Measurements from ENCODE around the gene SRBD1. TPM values are rescaled to one million over a fixed set of nuclear protein-coding genes. Genes with fewer than 3 reads are reported as not detected.

SRBD1 gene
- polyA plus RNA-seq, 1 experiment: 2.7 TPM

GRCh38 chr2:45496869-45497268 is 114.2 kb downstream of the SRBD1 start:
- TF ChIP-seq CTCF (IDR thresholded peaks at IDR 0.05; ENCODE audit: insufficient read depth, low read depth, low read length): no peak
- POLR2A ChIA-PET: no interaction called here
- H3K27me3 ChIP-seq (ENCODE audit: control insufficient read depth, insufficient read depth, low read length): no peaks in the 10 kb centered on the region
- H3K4me3 ChIP-seq (ENCODE audit: low read depth, low read length): no peak overlapping the region
- CTCF ChIA-PET: interaction anchor here (1.8 to 7.1 kb wide), 2 partner anchors 483 to 514 kb away, joined by 4 to 182 read pairs; no protein-coding TSS in a partner anchor
- DNase-seq (ENCODE audit: low read depth): no peak
- H3K36me3 ChIP-seq (ENCODE audit: control insufficient read depth, insufficient read depth, low read length): no peaks in the 10 kb centered on the region

DNA sequence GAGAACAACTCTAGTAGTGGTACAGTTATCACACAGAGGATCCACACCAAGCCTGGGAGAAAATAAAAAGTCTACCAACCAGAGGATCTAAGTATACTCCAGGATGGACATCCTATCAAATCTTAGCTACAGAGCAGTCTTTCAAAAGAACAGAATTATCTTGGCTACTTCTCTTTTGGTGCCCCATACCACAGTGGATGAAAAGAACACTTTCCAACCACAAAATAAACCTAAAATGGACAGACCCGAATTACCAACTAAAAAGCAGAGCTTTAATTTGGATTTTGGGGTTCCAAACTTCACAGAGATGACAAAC is 116.1 kb downstream of the SRBD1 start:
- no peaks in the 10 kb centered on the region for H3K27me3 ChIP-seq (ENCODE audit: control insufficient read depth, insufficient read depth, low read length)
- H3K36me3 ChIP-seq (ENCODE audit: control insufficient read depth, insufficient read depth, low read length): no peaks in the 10 kb centered on the region
- ChIA-PET POLR2A (no interaction called here), CTCF (interaction anchor here (0.6 to 7.1 kb wide), 26 partner anchors 8 to 1015 kb away, joined by 3 to 182 read pairs (median 4); no protein-coding TSS in a partner anchor)
- no peak for DNase-seq (ENCODE audit: low read depth)
- TF ChIP-seq CTCF (IDR thresholded peaks at IDR 0.05; ENCODE audit: insufficient read depth, low read depth, low read length): no peak
- H3K4me3 ChIP-seq (ENCODE audit: low read depth, low read length): no peak overlapping the region

- POLR2A ChIA-PET: no interaction called here
- no peaks in the 10 kb centered on the region for H3K27me3 ChIP-seq (ENCODE audit: control insufficient read depth, insufficient read depth, low read length)
- no peak for DNase-seq (ENCODE audit: low read depth)
- no peak overlapping the region for H3K4me3 ChIP-seq (ENCODE audit: low read depth, low read length)
- CTCF ChIA-PET: interaction anchor here (0.7 to 7.1 kb wide), 29 partner anchors 8 to 1014 kb away, joined by 3 to 182 read pairs (median 4); no protein-coding TSS in a partner anchor
- peak; percentile 67 for TF ChIP-seq CTCF (IDR thresholded peaks at IDR 0.05; ENCODE audit: insufficient read depth, low read depth, low read length)
- no peaks in the 10 kb centered on the region for H3K36me3 ChIP-seq (ENCODE audit: control insufficient read depth, insufficient read depth, low read length)
Measured at GRCh38 chr2:45494275-45494977, 116.6 kb downstream of the SRBD1 start.

- no peaks in the 10 kb centered on the region for H3K36me3 ChIP-seq (ENCODE audit: control insufficient read depth, insufficient read depth, low read length)
- ChIA-PET CTCF (interaction anchor here (0.7 to 1.5 kb wide), 5 partner anchors 10 to 504 kb away, joined by 3 to 5 read pairs (median 3); no protein-coding TSS in a partner anchor), POLR2A (no interaction called here)
- no peak for TF ChIP-seq CTCF (IDR thresholded peaks at IDR 0.05; ENCODE audit: insufficient read depth, low read depth, low read length)
- H3K27me3 ChIP-seq (ENCODE audit: control insufficient read depth, insufficient read depth, low read length): no peaks in the 10 kb centered on the region
- no peak for DNase-seq (ENCODE audit: low read depth)
- no peak overlapping the region for H3K4me3 ChIP-seq (ENCODE audit: low read depth, low read length)
Measured at GRCh38 chr2:45484965-45485364, 126.1 kb downstream of the SRBD1 start.

DNA sequence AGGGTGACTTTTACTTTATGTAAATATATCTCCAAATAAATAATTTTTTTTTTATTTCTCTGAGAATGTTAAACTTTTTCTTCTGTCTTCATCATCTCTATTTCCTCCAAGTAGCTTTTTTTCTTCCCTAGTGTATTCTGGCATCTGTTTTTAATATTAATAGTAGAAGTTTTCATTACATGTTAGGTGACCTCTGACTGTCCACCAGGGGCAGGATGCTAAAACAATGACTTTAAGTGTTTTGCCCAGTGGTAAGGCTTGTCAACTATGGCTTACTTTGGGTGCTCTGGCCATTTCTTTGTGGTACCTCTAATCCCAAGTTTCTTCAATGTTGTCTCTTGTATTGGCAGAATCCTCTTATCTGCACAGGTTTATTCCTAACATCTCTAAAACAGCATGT is 127.1 kb downstream of the SRBD1 start:
- no peak for DNase-seq (ENCODE audit: low read depth)
- POLR2A ChIA-PET: no interaction called here
- CTCF ChIA-PET: interaction anchor here (0.7 to 1.5 kb wide), 2 partner anchors 12 to 310 kb away, joined by 3 read pairs; no protein-coding TSS in a partner anchor
- no peak overlapping the region for H3K4me3 ChIP-seq (ENCODE audit: low read depth, low read length)
- no peaks in the 10 kb centered on the region for H3K36me3 ChIP-seq (ENCODE audit: control insufficient read depth, insufficient read depth, low read length)
- no peaks in the 10 kb centered on the region for H3K27me3 ChIP-seq (ENCODE audit: control insufficient read depth, insufficient read depth, low read length)
- peak; percentile 45 for TF ChIP-seq CTCF (IDR thresholded peaks at IDR 0.05; ENCODE audit: insufficient read depth, low read depth, low read length)

All from BJ (cell line).